Osteocyte (in vitro differentiated cells): ENCODE data around the gene CBL. TPM values are rescaled to one million over a fixed set of nuclear protein-coding genes. Genes with fewer than 3 reads are reported as not detected.
A peak's percentile ranks its signal among the peaks of the same experiment; 100 is the strongest.

Source experiments
- DNase-seq: peaks from one replicate; pipeline ENCODE4 v3.0.0; 2021; ENCODE audit warnings: mixed read lengths; ENCODE audit not compliant: unreplicated experiment; ENCODE audit errors: extremely low spot score
- H3K27ac Mint-ChIP-seq: one replicate; pipeline ENCODE4 v1.8.0; 2021; ENCODE audit warnings: mild to moderate bottlenecking, mixed read lengths; ENCODE audit not compliant: unreplicated experiment
- H3K27me3 Mint-ChIP-seq: one replicate; pipeline ENCODE4 v1.8.0; 2021; ENCODE audit warnings: mixed read lengths; ENCODE audit not compliant: unreplicated experiment
- H3K36me3 Mint-ChIP-seq: one replicate; pipeline ENCODE4 v1.8.0; 2021; ENCODE audit warnings: mixed read lengths; ENCODE audit not compliant: unreplicated experiment
- H3K4me1 Mint-ChIP-seq: one replicate; pipeline ENCODE4 v1.8.0; 2021; ENCODE audit warnings: mixed read lengths; ENCODE audit not compliant: unreplicated experiment
- H3K4me3 Mint-ChIP-seq: one replicate; pipeline ENCODE4 v1.8.0; 2021; ENCODE audit warnings: mild to moderate bottlenecking, moderate library complexity, mixed read lengths; ENCODE audit not compliant: unreplicated experiment
- H3K9me3 Mint-ChIP-seq: one replicate; pipeline ENCODE4 v1.8.0; 2021; ENCODE audit warnings: mixed read lengths; ENCODE audit not compliant: unreplicated experiment
- CTCF ChIP-seq: fragments of 200-600 bp; sonication (generic); IDR thresholded peaks from 2 replicates; pipeline ENCODE4 v1.5.0; 2021; ENCODE audit warnings: antibody characterized with exemption, mild to moderate bottlenecking, moderate library complexity
- total RNA-seq: library from RNA; stranded (reverse); gene quantifications from 2 replicates; pipeline ENCODE4 v1.2.1, GENCODE V29; 2021

Gene CBL
- total RNA-seq, 1 donor from 2014 or later, result 20.8 TPM

- no peak for DNase-seq
- no peaks in the 10 kb centered on the region for H3K36me3 Mint-ChIP-seq
- H3K4me3 Mint-ChIP-seq, result no peak overlapping the region
- H3K27ac Mint-ChIP-seq, result no peak overlapping the region
- no peaks in the 10 kb centered on the region for H3K9me3 Mint-ChIP-seq
- H3K4me1 Mint-ChIP-seq, result peaks cover 11% of the 10 kb centered on the region
- TF ChIP-seq CTCF, result no peak
- H3K27me3 Mint-ChIP-seq, result peaks cover 2% of the 10 kb centered on the region
These were observed 3.6 kb upstream of the CBL start for GRCh38 chr11:119202554-119202953.

- peaks cover 21% of the 10 kb centered on the region for H3K4me1 Mint-ChIP-seq
- peaks cover 2% of the 10 kb centered on the region for H3K27me3 Mint-ChIP-seq
- no peak for TF ChIP-seq CTCF
- no peaks in the 10 kb centered on the region for H3K9me3 Mint-ChIP-seq
- H3K27ac Mint-ChIP-seq, result no peak overlapping the region
- no peaks in the 10 kb centered on the region for H3K36me3 Mint-ChIP-seq
- no peak overlapping the region for H3K4me3 Mint-ChIP-seq
- no peak for DNase-seq
These were observed 2.1 kb upstream of the CBL start for GRCh38 chr11:119204066-119204465.

GRCh38 chr11:119205080-119205479 is 1.1 kb upstream of the CBL start:
- Mint-ChIP-seq H3K27me3 (peaks cover 2% of the 10 kb centered on the region), H3K27ac (peak overlapping the region; percentile 57), H3K36me3 (no peaks in the 10 kb centered on the region), H3K4me1 (peaks cover 26% of the 10 kb centered on the region), H3K9me3 (no peaks in the 10 kb centered on the region), H3K4me3 (peak overlapping the region; percentile 86)
- no peak for TF ChIP-seq CTCF
- DNase-seq, result no peak

GRCh38 chr11:119206511-119207414 is 624 bp downstream of the CBL start:
- DNase-seq, result no peak
- no peaks in the 10 kb centered on the region for H3K36me3 Mint-ChIP-seq
- peaks cover 26% of the 10 kb centered on the region for H3K4me1 Mint-ChIP-seq
- peak overlapping the region; percentile 89 for H3K27ac Mint-ChIP-seq
- H3K9me3 Mint-ChIP-seq, result no peaks in the 10 kb centered on the region
- peak overlapping the region; percentile 94 for H3K4me3 Mint-ChIP-seq
- TF ChIP-seq CTCF, result no peak
- H3K27me3 Mint-ChIP-seq, result no peaks in the 10 kb centered on the region

- no peaks in the 10 kb centered on the region for H3K9me3 Mint-ChIP-seq
- peak overlapping the region; percentile 94 for H3K4me3 Mint-ChIP-seq
- H3K27me3 Mint-ChIP-seq, result no peaks in the 10 kb centered on the region
- DNase-seq, result no peak
- no peak for TF ChIP-seq CTCF
- peaks cover 26% of the 10 kb centered on the region for H3K4me1 Mint-ChIP-seq
- no peaks in the 10 kb centered on the region for H3K36me3 Mint-ChIP-seq
- peak overlapping the region; percentile 89 for H3K27ac Mint-ChIP-seq
These were observed 1.3 kb downstream of the CBL start for GRCh38 chr11:119207415-119207960.
